ENCODE data around the gene UBALD1.

DNA sequence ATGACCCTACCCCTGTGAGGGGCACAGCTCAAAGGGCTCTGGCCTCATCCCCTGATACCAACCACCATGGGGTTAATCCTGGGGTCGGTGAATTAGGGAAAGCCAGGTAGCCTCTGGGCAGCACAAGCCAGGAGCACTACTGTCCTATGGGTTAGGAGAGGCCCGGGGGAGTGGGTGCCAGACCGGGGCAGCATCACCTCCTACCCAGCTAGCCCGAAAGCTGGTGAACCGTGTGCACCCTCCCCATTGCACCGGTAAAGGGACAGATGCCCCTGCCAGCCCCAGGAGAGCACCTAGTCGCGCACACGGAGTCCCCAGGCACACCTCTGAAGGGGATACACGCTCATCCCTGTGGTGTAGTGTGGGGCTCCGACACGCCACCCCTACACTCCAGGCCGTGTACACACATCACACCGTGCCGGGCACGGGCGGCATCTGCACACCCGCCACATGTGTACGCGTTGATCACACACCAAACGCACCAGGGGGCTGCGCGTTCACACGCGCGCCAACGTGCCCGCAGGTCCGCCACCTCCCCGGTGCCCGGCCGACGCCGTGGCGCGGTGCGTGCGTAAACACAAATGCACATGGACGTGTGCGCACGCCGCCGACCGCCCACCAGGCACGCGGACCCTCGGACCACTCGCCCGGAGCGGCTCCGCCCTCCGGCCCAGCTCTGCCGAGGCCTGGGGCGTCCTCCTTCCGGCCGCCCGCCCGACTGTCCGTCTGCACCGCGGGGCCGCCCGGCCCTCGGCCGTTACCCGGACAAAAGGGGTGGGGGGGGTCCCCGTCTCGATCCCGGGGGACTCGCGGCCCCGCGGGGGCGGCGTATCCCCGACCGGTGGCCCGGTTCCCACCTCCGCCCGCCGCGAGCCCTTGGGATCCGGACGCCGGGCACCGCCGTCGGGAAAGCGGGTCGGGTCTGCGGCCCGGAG is 785 bp downstream of the UBALD1 start:
- TF ChIP-seq CTCF (IDR thresholded peaks at IDR 0.05) (no peak), POLR2AphosphoS5 (IDR thresholded peaks at IDR 0.05; ENCODE audit: insufficient read depth in 1 of 2, low read depth in 1 of 2) (no peak)

Measured in vagina (tissue), 2 donors.